Activated CD8-positive, alpha-beta memory T cell treated with anti-CD3 and anti-CD28 coated beads, Interleukin-2, amount 10 ng/mL, durations not matched to agents 7 days and 5 days (primary cell): ENCODE results near the gene SOS1. TPM values are rescaled to one million over a fixed set of nuclear protein-coding genes. Genes with fewer than 3 reads are reported as not detected.

Source experiments
- ATAC-seq: fragments of 150-1000 bp; cut with Tn5 transposase; one replicate; pipeline ENCODE4 v1.10.0; 2021; ENCODE audit warnings: moderate library complexity
- CTCF ChIA-PET: fragments of 350-600 bp; sonication (Branson Sonifier 250); formaldehyde crosslinking; loops from one replicate; lab custom pipeline; 2021; ENCODE audit warnings: antibody characterized with exemption; lab: Charles Lee
- DNase-seq: peaks from one replicate; pipeline ENCODE4 v3.0.0-alpha.2; 2020
- H3K27ac Mint-ChIP-seq: one replicate; pipeline ENCODE4 v1.8.0; 2021; ENCODE audit warnings: mild to moderate bottlenecking, mixed read lengths
- H3K27me3 Mint-ChIP-seq: one replicate; pipeline ENCODE4 v1.8.0; 2021; ENCODE audit warnings: mixed read lengths
- H3K36me3 Mint-ChIP-seq: one replicate; pipeline ENCODE4 v1.8.0; 2021; ENCODE audit warnings: mild to moderate bottlenecking, mixed read lengths
- H3K4me1 Mint-ChIP-seq: one replicate; pipeline ENCODE4 v1.8.0; 2021; ENCODE audit warnings: mixed read lengths
- H3K4me3 Mint-ChIP-seq: one replicate; pipeline ENCODE4 v1.8.0; 2021; ENCODE audit warnings: mild to moderate bottlenecking, moderate library complexity, mixed read lengths
- H3K9me3 Mint-ChIP-seq: one replicate; pipeline ENCODE4 v1.8.0; 2022; ENCODE audit warnings: low read depth, mixed read lengths
- total RNA-seq, 2 experiments: library from RNA; stranded (reverse); gene quantifications; one replicate each; pipeline ENCODE4 v1.2.3, GENCODE V29; 2021

The SOS1 gene
- total RNA-seq, 2 experiments from 2014 or later: 134 to 186 TPM

GRCh38 chr2:38966006-38966405 is 154.8 kb downstream of the SOS1 start:
- ATAC-seq (no peak), DNase-seq (no peak)
- H3K36me3 Mint-ChIP-seq: no peaks in the 10 kb centered on the region
- no peak overlapping the region for H3K4me3 Mint-ChIP-seq
- H3K4me1 Mint-ChIP-seq: peaks cover 2% of the 10 kb centered on the region
- H3K27ac Mint-ChIP-seq: no peak overlapping the region
- peaks cover 16% of the 10 kb centered on the region for H3K27me3 Mint-ChIP-seq
- CTCF ChIA-PET: no interaction called here
- H3K9me3 Mint-ChIP-seq: no peaks in the 10 kb centered on the region

- CTCF ChIA-PET: interaction anchor here (0.8 to 2.2 kb wide), 6 partner anchors 11 to 271 kb away, joined by 3 to 15 read pairs (median 4); no protein-coding TSS in a partner anchor
- Mint-ChIP-seq H3K27ac (no peak overlapping the region), H3K9me3 (no peaks in the 10 kb centered on the region), H3K36me3 (no peaks in the 10 kb centered on the region), H3K27me3 (peaks cover 48% of the 10 kb centered on the region), H3K4me1 (peaks cover 7% of the 10 kb centered on the region), H3K4me3 (peak overlapping the region; percentile 44)
- ATAC-seq: peak; percentile 40
- no peak for DNase-seq
Observed at GRCh38 chr2:38960609-38961320, 160.1 kb downstream of the SOS1 start.

GRCh38 chr2:38959938-38960608 is 160.8 kb downstream of the SOS1 start:
- DNase-seq (peak; percentile 84), ATAC-seq (peak; percentile 100)
- CTCF ChIA-PET: interaction anchor here (1.0 to 2.2 kb wide), 6 partner anchors 11 to 272 kb away, joined by 4 to 15 read pairs (median 6); no protein-coding TSS in a partner anchor
- Mint-ChIP-seq H3K4me3 (peak overlapping the region; percentile 44), H3K27ac (no peak overlapping the region), H3K4me1 (peaks cover 7% of the 10 kb centered on the region), H3K27me3 (peaks cover 49% of the 10 kb centered on the region), H3K9me3 (no peaks in the 10 kb centered on the region), H3K36me3 (no peaks in the 10 kb centered on the region)

GRCh38 chr2:38959466-38959865 is 161.4 kb downstream of the SOS1 start:
- ATAC-seq (no peak), DNase-seq (no peak)
- Mint-ChIP-seq H3K27me3 (peaks cover 52% of the 10 kb centered on the region), H3K36me3 (no peaks in the 10 kb centered on the region), H3K27ac (no peak overlapping the region), H3K9me3 (no peaks in the 10 kb centered on the region), H3K4me3 (peak overlapping the region; percentile 57), H3K4me1 (peaks cover 7% of the 10 kb centered on the region)
- CTCF ChIA-PET: interaction anchor here (1.3 to 2.2 kb wide), 4 partner anchors 10 to 272 kb away, joined by 4 to 15 read pairs (median 8); no protein-coding TSS in a partner anchor

GRCh38 chr2:38957972-38958371 is 162.9 kb downstream of the SOS1 start:
- no peak overlapping the region for H3K4me3 Mint-ChIP-seq
- no peak for ATAC-seq
- no peak for DNase-seq
- peaks cover 57% of the 10 kb centered on the region for H3K27me3 Mint-ChIP-seq
- H3K36me3 Mint-ChIP-seq: no peaks in the 10 kb centered on the region
- H3K4me1 Mint-ChIP-seq: peaks cover 7% of the 10 kb centered on the region
- CTCF ChIA-PET: interaction anchor here (1.1 to 2.1 kb wide), 2 partner anchors 9 to 11 kb away, joined by 3 to 7 read pairs; no protein-coding TSS in a partner anchor
- H3K9me3 Mint-ChIP-seq: no peaks in the 10 kb centered on the region
- no peak overlapping the region for H3K27ac Mint-ChIP-seq

- Mint-ChIP-seq H3K4me1 (no peaks in the 10 kb centered on the region), H3K9me3 (no peaks in the 10 kb centered on the region), H3K36me3 (no peaks in the 10 kb centered on the region), H3K27ac (no peak overlapping the region), H3K4me3 (no peak overlapping the region), H3K27me3 (peaks cover 20% of the 10 kb centered on the region)
- DNase-seq: no peak
- CTCF ChIA-PET: interaction anchor here (1.0 kb wide), 1 partner anchor 276 kb away, joined by 4 read pairs; no protein-coding TSS in a partner anchor
- no peak for ATAC-seq
Observed at GRCh38 chr2:38951766-38952165, 169.1 kb downstream of the SOS1 start.

GRCh38 chr2:38948995-38949394 is 171.9 kb downstream of the SOS1 start:
- Mint-ChIP-seq H3K27ac (no peak overlapping the region), H3K27me3 (peaks cover 8% of the 10 kb centered on the region), H3K4me1 (no peaks in the 10 kb centered on the region), H3K36me3 (no peaks in the 10 kb centered on the region), H3K4me3 (no peak overlapping the region), H3K9me3 (no peaks in the 10 kb centered on the region)
- DNase-seq (no peak), ATAC-seq (no peak)
- CTCF ChIA-PET: interaction anchor here (0.8 to 5.7 kb wide), 7 partner anchors 10 to 296 kb away, joined by 3 to 129 read pairs (median 4); no protein-coding TSS in a partner anchor

- no peaks in the 10 kb centered on the region for H3K9me3 Mint-ChIP-seq
- DNase-seq: no peak
- H3K27ac Mint-ChIP-seq: no peak overlapping the region
- H3K4me3 Mint-ChIP-seq: no peak overlapping the region
- CTCF ChIA-PET: interaction anchor here (0.7 to 5.7 kb wide), 38 partner anchors 9 to 782 kb away, joined by 3 to 129 read pairs (median 4); partner anchors contain the start of gene SOS1
- no peaks in the 10 kb centered on the region for H3K36me3 Mint-ChIP-seq
- peaks cover 4% of the 10 kb centered on the region for H3K27me3 Mint-ChIP-seq
- ATAC-seq: no peak
- H3K4me1 Mint-ChIP-seq: no peaks in the 10 kb centered on the region
Observed at GRCh38 chr2:38948387-38948882, 172.4 kb downstream of the SOS1 start.

- peak; percentile 83 for DNase-seq
- Mint-ChIP-seq H3K36me3 (no peaks in the 10 kb centered on the region), H3K9me3 (no peaks in the 10 kb centered on the region), H3K27me3 (peaks cover 6% of the 10 kb centered on the region), H3K27ac (no peak overlapping the region), H3K4me3 (no peak overlapping the region), H3K4me1 (no peaks in the 10 kb centered on the region)
- ATAC-seq: peak; percentile 85
- CTCF ChIA-PET: interaction anchor here (0.5 to 5.7 kb wide), 65 partner anchors 9 to 782 kb away, joined by 3 to 129 read pairs (median 3); partner anchors contain the start of gene SOS1
Observed at GRCh38 chr2:38947241-38948239, 173.3 kb downstream of the SOS1 start.

- CTCF ChIA-PET: interaction anchor here (1.4 to 5.7 kb wide), 4 partner anchors 64 to 438 kb away, joined by 3 to 129 read pairs (median 6); no protein-coding TSS in a partner anchor
- no peaks in the 10 kb centered on the region for H3K4me1 Mint-ChIP-seq
- H3K27me3 Mint-ChIP-seq: peaks cover 8% of the 10 kb centered on the region
- no peak overlapping the region for H3K27ac Mint-ChIP-seq
- H3K36me3 Mint-ChIP-seq: no peaks in the 10 kb centered on the region
- H3K9me3 Mint-ChIP-seq: no peaks in the 10 kb centered on the region
- ATAC-seq: no peak
- no peak overlapping the region for H3K4me3 Mint-ChIP-seq
- DNase-seq: no peak
Observed at GRCh38 chr2:38945911-38946310, 174.9 kb downstream of the SOS1 start.

GRCh38 chr2:38945372-38945771 is 175.5 kb downstream of the SOS1 start:
- no peak overlapping the region for H3K27ac Mint-ChIP-seq

GRCh38 chr2:38943784-38944183 is 177.1 kb downstream of the SOS1 start:
- no peaks in the 10 kb centered on the region for H3K9me3 Mint-ChIP-seq
- no peak for DNase-seq
- peaks cover 15% of the 10 kb centered on the region for H3K27me3 Mint-ChIP-seq
- ATAC-seq: no peak
- H3K4me1 Mint-ChIP-seq: no peaks in the 10 kb centered on the region
- no peak overlapping the region for H3K27ac Mint-ChIP-seq
- no peak overlapping the region for H3K4me3 Mint-ChIP-seq
- no peaks in the 10 kb centered on the region for H3K36me3 Mint-ChIP-seq
- CTCF ChIA-PET: no interaction called here

More at GRCh38 chr2:38945372-38945771, 175.5 kb downstream of the SOS1 start:
- ATAC-seq (no peak), DNase-seq (no peak)
- peaks cover 13% of the 10 kb centered on the region for H3K27me3 Mint-ChIP-seq
- CTCF ChIA-PET: interaction anchor here (5.7 kb wide), 1 partner anchor 285 kb away, joined by 129 read pairs; no protein-coding TSS in a partner anchor
- no peaks in the 10 kb centered on the region for H3K9me3 Mint-ChIP-seq
- no peaks in the 10 kb centered on the region for H3K4me1 Mint-ChIP-seq
- no peaks in the 10 kb centered on the region for H3K36me3 Mint-ChIP-seq
- no peak overlapping the region for H3K4me3 Mint-ChIP-seq
